ENCODE measurements around the gene COX11. TPM values are rescaled to one million over a fixed set of nuclear protein-coding genes. Genes with fewer than 3 reads are reported as not detected.

Gene COX11
- total RNA-seq, 1 donor from 2014 or later, result 48.6 TPM

- no peak for DNase-seq (ENCODE audit: low spot score)
- intact Hi-C loops (cut with DNase I), result no loop called here
Measured at GRCh38 chr17:54969658-54970572, 1.5 kb upstream of the COX11 start.

DNA sequence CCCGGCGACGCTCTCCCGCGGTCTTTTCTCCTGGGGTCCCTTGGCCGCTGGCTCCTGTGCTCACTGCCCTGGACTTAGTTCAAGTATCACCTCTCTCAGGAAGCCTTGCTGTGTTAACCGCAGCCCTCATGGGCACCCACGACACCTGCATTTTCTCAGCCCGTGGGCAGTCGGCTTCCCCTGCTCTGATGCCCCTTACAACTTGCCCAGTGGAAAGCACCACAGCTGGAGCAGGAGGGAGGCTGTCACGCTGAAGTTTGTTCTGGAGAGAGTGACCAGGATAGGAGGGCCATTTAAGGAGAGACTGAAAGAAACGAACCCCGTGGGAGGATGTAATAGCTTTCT lies 506 bp upstream of the COX11 start:
- no peak for DNase-seq (ENCODE audit: low spot score)
- intact Hi-C loops (cut with DNase I), result no loop called here

DNA sequence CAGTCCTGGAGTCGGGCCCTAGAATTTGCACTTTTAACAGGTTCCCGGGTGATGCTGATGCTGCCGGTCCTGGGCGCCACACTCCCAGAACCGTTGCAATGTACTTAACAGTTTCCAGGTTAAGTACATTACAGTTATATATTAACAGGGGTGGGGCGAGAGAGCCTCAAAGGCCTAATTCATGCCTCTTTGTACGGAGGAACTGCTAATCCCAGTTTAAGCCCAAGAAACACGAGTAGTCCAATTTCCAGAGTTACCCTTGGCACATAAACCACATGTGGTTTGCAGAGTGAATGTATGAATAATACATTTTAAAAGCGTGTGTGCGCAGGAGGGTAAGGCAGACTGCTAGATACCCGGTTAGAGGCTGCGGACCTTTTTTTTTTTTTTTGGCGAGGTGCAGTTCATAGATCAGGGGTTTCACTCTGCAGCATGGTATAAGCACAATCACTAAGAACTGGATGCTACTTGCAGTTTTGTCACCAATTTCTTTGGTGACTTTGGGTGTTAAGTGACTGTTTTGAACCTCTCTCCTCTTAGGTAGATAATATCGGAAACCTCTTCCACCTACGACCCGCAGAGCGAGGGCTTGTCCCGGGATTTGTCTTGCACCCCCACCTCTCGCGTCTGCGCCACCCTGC lies 713 bp downstream of the COX11 start:
- intact Hi-C loops (cut with DNase I), result no loop called here
- no peak for DNase-seq (ENCODE audit: low spot score)

DNA sequence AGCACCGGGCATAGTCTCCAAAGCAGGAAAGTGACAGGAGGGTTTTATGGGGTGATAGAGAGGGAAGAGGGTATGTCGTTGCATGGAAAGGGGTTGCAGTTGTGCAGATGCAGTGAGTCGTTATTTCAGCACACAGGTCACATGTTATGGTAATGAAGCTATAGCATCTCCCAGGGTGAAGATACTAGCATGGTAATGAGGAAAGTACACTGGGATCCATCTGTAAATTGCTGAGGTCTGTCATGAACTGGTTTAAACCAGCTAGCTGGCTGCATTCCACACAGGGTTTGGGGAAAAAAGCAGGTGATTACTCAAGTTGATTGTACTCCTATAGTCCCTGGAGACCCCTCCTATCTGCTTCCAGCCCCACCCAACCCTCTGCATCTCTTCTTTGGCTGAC lies 11.7 kb downstream of the COX11 start:
- DNase-seq (ENCODE audit: low spot score), result no peak
- intact Hi-C loops (cut with DNase I), result no loop called here

- DNase-seq (ENCODE audit: low spot score), result no peak
- intact Hi-C loops (cut with DNase I), result no loop called here
Measured at GRCh38 chr17:54951286-54951685, 17.2 kb downstream of the COX11 start.

DNA sequence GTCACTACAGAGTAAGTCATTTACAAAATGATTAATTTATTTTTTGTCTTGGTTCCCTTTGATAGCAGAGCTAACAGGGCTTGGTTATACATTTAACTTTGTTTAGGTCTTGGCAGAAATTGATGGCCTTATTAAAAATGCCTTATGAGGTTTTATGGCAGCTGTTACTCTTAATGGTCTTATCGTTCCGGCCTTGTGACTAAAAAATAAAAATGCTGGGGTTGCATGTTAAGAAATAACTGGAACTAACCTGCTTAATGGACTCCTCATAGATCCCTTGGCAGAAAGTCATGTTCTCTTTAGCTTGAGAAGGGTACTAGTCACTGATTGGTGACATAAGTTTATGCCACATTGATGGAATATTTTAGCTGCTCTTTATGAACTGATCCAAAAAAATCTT lies 18.3 kb downstream of the COX11 start:
- DNase-seq (ENCODE audit: low spot score), result no peak
- intact Hi-C loops (cut with DNase I), result no loop called here

GRCh38 chr17:54948380-54948779 lies 20.1 kb downstream of the COX11 start:
- DNase-seq (ENCODE audit: low spot score), result no peak
- intact Hi-C loops (cut with DNase I), result no loop called here

- intact Hi-C loops (cut with DNase I), result no loop called here
- no peak for DNase-seq (ENCODE audit: low spot score)
Measured at GRCh38 chr17:54947396-54947795, 21.1 kb downstream of the COX11 start.

DNA sequence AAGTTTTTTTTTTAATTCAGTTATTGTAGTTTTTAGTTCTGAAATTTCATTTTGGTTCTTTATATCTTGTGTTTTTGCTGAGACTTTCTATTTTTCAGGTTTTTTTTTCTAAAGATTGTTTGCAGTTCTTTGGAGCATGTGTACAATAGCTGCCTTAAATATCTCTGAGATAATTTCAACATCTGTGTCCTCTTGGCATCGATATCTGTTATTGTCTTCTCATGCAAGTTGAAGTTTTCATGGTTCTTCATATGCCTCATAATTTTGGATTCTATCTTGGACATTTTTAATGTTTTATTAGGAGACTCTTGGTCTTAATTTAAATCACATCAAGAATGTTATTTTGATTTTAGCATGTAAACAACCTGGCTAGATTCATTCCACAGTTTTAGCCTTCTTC lies 22.8 kb downstream of the COX11 start:
- DNase-seq (ENCODE audit: low spot score), result no peak
- intact Hi-C loops (cut with DNase I), result no loop called here

- intact Hi-C loops (cut with DNase I), result no loop called here
- no peak for DNase-seq (ENCODE audit: low spot score)
Measured at GRCh38 chr17:54945231-54945630, 23.2 kb downstream of the COX11 start.

- DNase-seq (ENCODE audit: low spot score), result no peak
- intact Hi-C loops (cut with DNase I), result no loop called here
Measured at GRCh38 chr17:54944796-54945195, 23.7 kb downstream of the COX11 start.

DNA sequence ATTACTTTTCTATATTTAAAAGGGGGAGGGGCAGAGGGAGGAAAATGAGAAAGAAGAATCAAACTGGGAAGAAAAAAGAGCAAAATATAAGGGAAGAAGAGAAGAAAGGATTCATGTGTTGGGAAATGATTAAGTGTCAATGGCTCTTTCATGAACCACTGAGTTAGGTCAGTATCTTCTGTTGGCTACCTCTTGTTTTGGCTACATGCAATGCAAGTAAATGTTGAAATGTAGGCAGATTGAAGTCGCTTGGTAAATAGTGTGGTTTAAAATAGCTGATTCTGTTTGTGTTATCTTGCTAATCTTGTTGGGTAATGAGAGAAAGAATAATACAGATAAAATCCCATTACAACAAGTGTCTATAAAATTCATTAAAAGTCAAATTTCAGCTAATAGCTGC lies 27.2 kb downstream of the COX11 start:
- no peak for DNase-seq (ENCODE audit: low spot score)
- intact Hi-C loops (cut with DNase I), result no loop called here

DNA sequence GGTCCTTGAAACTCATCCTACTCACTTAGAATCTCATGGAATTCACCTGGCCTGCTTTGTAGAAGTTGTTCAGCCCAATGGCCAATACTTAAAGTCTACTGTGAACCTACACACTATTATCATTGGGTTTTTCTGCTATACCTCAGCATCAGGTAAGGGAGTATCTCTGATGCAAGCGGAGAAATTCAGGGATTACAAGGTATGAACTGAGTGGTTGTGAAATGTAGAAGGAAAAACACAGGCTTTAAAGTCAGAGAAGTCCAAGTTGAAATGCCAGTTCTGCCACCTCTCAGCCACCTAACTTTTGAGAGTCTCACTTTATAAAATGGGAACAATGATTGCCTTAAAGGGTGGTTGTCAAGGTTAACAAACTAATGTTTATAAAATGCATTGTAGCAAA lies 31.0 kb downstream of the COX11 start:
- DNase-seq (ENCODE audit: low spot score), result no peak
- intact Hi-C loops (cut with DNase I), result loop anchor here (2.0 kb wide), 1 partner anchor 25 kb away; no protein-coding TSS in a partner anchor

- no peak for DNase-seq (ENCODE audit: low spot score)
- intact Hi-C loops (cut with DNase I), result loop anchor here (2.0 kb wide), 1 partner anchor 24 kb away; no protein-coding TSS in a partner anchor
Measured at GRCh38 chr17:54937018-54937417, 31.4 kb downstream of the COX11 start.

GRCh38 chr17:54935471-54935870 lies 33.0 kb downstream of the COX11 start:
- intact Hi-C loops (cut with DNase I), result no loop called here
- no peak for DNase-seq (ENCODE audit: low spot score)

DNA sequence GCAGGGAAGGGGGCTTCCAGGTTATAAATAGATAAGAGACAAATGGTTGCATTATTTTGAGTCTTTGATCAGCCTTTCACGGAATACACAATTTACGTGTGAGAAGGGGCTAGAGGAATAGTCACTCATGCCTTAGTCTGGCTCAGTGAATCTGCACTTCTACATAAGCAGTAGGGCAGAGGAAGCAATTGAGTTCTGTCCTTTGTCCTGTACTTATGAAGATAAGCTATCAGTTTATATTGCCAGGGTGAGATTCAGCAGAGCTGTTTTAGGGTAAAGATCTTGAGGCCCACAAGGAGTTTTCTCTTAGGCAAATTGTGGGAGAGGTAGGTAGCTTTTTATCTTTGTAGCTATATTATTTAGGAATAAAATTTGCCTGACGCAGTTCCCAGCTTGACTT lies 34.5 kb downstream of the COX11 start:
- intact Hi-C loops (cut with DNase I), result no loop called here
- no peak for DNase-seq (ENCODE audit: low spot score)

DNA sequence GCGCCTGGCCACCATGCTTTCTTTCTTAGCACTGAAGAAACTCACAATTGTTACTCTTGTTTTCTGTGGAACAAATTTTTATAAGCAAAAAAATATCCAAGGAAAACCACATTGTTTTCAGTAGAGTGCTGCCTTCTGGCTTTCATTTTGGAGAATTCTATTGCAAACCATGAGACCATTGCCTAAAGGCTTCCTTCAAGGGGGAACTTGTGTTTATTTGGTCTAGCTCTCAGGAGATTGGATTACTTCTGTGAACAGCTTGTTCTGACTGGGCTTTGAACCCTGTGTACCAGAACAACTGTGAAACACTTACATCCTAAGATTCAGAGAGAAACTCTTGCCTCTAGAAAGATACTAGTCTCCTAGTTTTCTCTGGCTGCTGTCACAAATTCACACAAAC lies 35.7 kb downstream of the COX11 start:
- intact Hi-C loops (cut with DNase I), result no loop called here

GRCh38 chr17:54927525-54927924 lies 40.9 kb downstream of the COX11 start:
- no peak for DNase-seq (ENCODE audit: low spot score)

More for the DNA sequence above, 35.7 kb downstream of the COX11 start:
- DNase-seq (ENCODE audit: low spot score), result no peak

DNA sequence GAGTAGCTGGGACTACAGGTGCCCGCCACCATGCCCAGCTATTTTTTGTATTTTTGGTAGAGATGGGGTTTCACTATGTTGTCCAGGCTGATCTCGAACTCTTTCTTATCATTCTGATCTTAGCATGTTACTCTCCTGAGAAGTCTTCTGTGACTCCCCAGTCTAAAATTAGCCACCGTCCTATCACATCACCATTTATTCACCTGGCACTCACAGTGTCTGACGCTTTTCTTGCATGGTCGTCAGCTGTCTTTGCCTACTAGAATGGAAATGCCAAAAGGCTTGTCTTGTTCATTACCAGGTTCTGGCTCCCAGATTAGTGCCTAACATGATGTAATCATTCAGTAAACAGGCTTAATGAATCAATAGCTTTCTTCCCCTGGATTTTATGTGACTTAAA lies 44.0 kb downstream of the COX11 start:
- intact Hi-C loops (cut with DNase I), result no loop called here
- no peak for DNase-seq (ENCODE audit: low spot score)

More at GRCh38 chr17:54927525-54927924, 40.9 kb downstream of the COX11 start:
- intact Hi-C loops (cut with DNase I), result no loop called here

- intact Hi-C loops (cut with DNase I), result no loop called here
- no peak for DNase-seq (ENCODE audit: low spot score)
Measured at GRCh38 chr17:54920819-54921218, 47.6 kb downstream of the COX11 start.

DNA sequence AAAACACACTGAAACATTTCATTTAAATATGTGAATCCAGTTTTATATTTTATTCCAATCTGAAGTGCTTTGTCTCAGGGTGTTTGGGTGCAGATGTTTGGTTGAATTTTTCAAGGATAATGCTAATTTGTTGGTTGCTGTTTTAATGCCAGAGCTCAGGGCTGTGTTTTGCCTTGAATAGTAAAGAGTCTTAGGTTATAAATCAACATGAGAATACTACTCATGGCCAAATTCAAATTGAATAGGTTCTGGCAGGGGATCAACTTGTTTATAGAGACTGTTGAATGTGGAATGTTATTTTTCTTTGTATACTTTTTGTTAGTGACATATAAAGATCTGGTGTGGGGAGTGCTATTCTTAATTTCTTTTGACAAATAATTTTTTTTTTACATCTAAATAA lies 49.0 kb downstream of the COX11 start:
- intact Hi-C loops (cut with DNase I), result no loop called here
- no peak for DNase-seq (ENCODE audit: low spot score)

All from cardiac septum (tissue), 1 donor.